Heart left ventricle (tissue), 13 donors: ENCODE data around the gene ASB1.

Experiments used
- CTCF ChIP-seq, 12 donors: fragments of 200-600 bp; sonication (generic) in 4 of 12; IDR thresholded peaks; one replicate each; pipeline versions ENCODE4 v1.5.0 to v1.8.0; 2018 to 2022; ENCODE audit warnings: antibody characterized with exemption in 12 of 12, mild to moderate bottlenecking in 5 of 12
- POLR2A ChIP-seq, 2 donors: fragments of 450-650 bp; IDR thresholded peaks; one replicate each; pipeline ENCODE4 v1.6.1; 2017; ENCODE audit warnings: antibody characterized with exemption in 2 of 2, mild to moderate bottlenecking in 2 of 2, moderate library complexity in 2 of 2
- donor health status: ischemic (EF 13 %, LVEDD 7.1; RV severe dilation, severe dysfunction).
- donor health status: DM: no; HTN: yes; CAD: no.
- donor health status: DM: no; HTN: no; CAD: no.
- donor health status: ischemic (EF 25% LVEDD 6.9; RV normal size, moderate dysfunction).
- donor health status: ischemic (EF 25% LVEDD 5.7; RV mildly dilated, moderate dysfunction).
- donor health status: ischemic (EF 35%, LVEDD 5.7; RV mildly dilated, moderate dysfunction).
- donor health status: nonischemic (EF 11% LVEDD 7.7; RV severe dilation, severe dysfunction).
- donor health status: DM: yes; HTN: yes; CAD: no.
- donor health status: PGD.
- donor health status: ischemic (EF 29% LVEDD 5.4; RV normal size, mild dysfunction).
- donor health status: nonischemic (EF 23%, LVEDD 6.1; RV moderate dilation, normal function).

- TF ChIP-seq CTCF (IDR thresholded peaks at IDR 0.05): no peak
- no peak for TF ChIP-seq POLR2A (IDR thresholded peaks at IDR 0.05)
These were observed 36.6 kb upstream of the ASB1 start for GRCh38 chr2:238389988-238390589.
